ENCODE results near the gene SREBF1. TPM values are rescaled to one million over a fixed set of nuclear protein-coding genes. Genes with fewer than 3 reads are reported as not detected.

SREBF1 gene
- total RNA-seq, 1 donor from 2014 or later = 86.9 TPM

GRCh38 chr17:17845046-17845775 is 8.4 kb upstream of the SREBF1 start:
- H3K27me3 Mint-ChIP-seq (ENCODE audit: unreplicated experiment) = no peaks in the 10 kb centered on the region
- no peaks in the 10 kb centered on the region for H3K9me3 Mint-ChIP-seq (ENCODE audit: unreplicated experiment)
- peaks cover 38% of the 10 kb centered on the region for H3K4me1 Mint-ChIP-seq (ENCODE audit: unreplicated experiment)
- TF ChIP-seq CTCF (IDR thresholded peaks at IDR 0.05) = no peak
- H3K36me3 Mint-ChIP-seq (ENCODE audit: unreplicated experiment) = peaks cover 8% of the 10 kb centered on the region
- no peak for DNase-seq (ENCODE audit: extremely low spot score, unreplicated experiment)
- no peak overlapping the region for H3K4me3 Mint-ChIP-seq (ENCODE audit: unreplicated experiment)
- no peak overlapping the region for H3K27ac Mint-ChIP-seq (ENCODE audit: unreplicated experiment)

GRCh38 chr17:17844500-17844899 is 7.7 kb upstream of the SREBF1 start:
- H3K27me3 Mint-ChIP-seq (ENCODE audit: unreplicated experiment) = no peaks in the 10 kb centered on the region
- no peak for DNase-seq (ENCODE audit: extremely low spot score, unreplicated experiment)
- no peak overlapping the region for H3K27ac Mint-ChIP-seq (ENCODE audit: unreplicated experiment)
- H3K36me3 Mint-ChIP-seq (ENCODE audit: unreplicated experiment) = peaks cover 7% of the 10 kb centered on the region
- peaks cover 35% of the 10 kb centered on the region for H3K4me1 Mint-ChIP-seq (ENCODE audit: unreplicated experiment)
- H3K9me3 Mint-ChIP-seq (ENCODE audit: unreplicated experiment) = no peaks in the 10 kb centered on the region
- no peak overlapping the region for H3K4me3 Mint-ChIP-seq (ENCODE audit: unreplicated experiment)
- no peak for TF ChIP-seq CTCF (IDR thresholded peaks at IDR 0.05)

- H3K36me3 Mint-ChIP-seq (ENCODE audit: unreplicated experiment) = peaks cover 7% of the 10 kb centered on the region
- H3K4me3 Mint-ChIP-seq (ENCODE audit: unreplicated experiment) = no peak overlapping the region
- H3K27ac Mint-ChIP-seq (ENCODE audit: unreplicated experiment) = no peak overlapping the region
- no peak for DNase-seq (ENCODE audit: extremely low spot score, unreplicated experiment)
- H3K9me3 Mint-ChIP-seq (ENCODE audit: unreplicated experiment) = no peaks in the 10 kb centered on the region
- no peak for TF ChIP-seq CTCF (IDR thresholded peaks at IDR 0.05)
- H3K4me1 Mint-ChIP-seq (ENCODE audit: unreplicated experiment) = peaks cover 35% of the 10 kb centered on the region
- no peaks in the 10 kb centered on the region for H3K27me3 Mint-ChIP-seq (ENCODE audit: unreplicated experiment)
These were observed 7.3 kb upstream of the SREBF1 start for GRCh38 chr17:17844079-17844478.

GRCh38 chr17:17843096-17843495 is 6.3 kb upstream of the SREBF1 start:
- H3K27me3 Mint-ChIP-seq (ENCODE audit: unreplicated experiment) = no peaks in the 10 kb centered on the region
- DNase-seq (ENCODE audit: extremely low spot score, unreplicated experiment) = no peak
- H3K27ac Mint-ChIP-seq (ENCODE audit: unreplicated experiment) = no peak overlapping the region
- H3K9me3 Mint-ChIP-seq (ENCODE audit: unreplicated experiment) = no peaks in the 10 kb centered on the region
- H3K4me1 Mint-ChIP-seq (ENCODE audit: unreplicated experiment) = peaks cover 35% of the 10 kb centered on the region
- no peak for TF ChIP-seq CTCF (IDR thresholded peaks at IDR 0.05)
- no peak overlapping the region for H3K4me3 Mint-ChIP-seq (ENCODE audit: unreplicated experiment)
- peaks cover 7% of the 10 kb centered on the region for H3K36me3 Mint-ChIP-seq (ENCODE audit: unreplicated experiment)

- H3K27me3 Mint-ChIP-seq (ENCODE audit: unreplicated experiment) = no peaks in the 10 kb centered on the region
- no peak for TF ChIP-seq CTCF (IDR thresholded peaks at IDR 0.05)
- no peak for DNase-seq (ENCODE audit: extremely low spot score, unreplicated experiment)
- no peak overlapping the region for H3K4me3 Mint-ChIP-seq (ENCODE audit: unreplicated experiment)
- H3K9me3 Mint-ChIP-seq (ENCODE audit: unreplicated experiment) = no peaks in the 10 kb centered on the region
- peaks cover 40% of the 10 kb centered on the region for H3K4me1 Mint-ChIP-seq (ENCODE audit: unreplicated experiment)
- peak overlapping the region; percentile 52 for H3K27ac Mint-ChIP-seq (ENCODE audit: unreplicated experiment)
- H3K36me3 Mint-ChIP-seq (ENCODE audit: unreplicated experiment) = peaks cover 4% of the 10 kb centered on the region
These were observed 5.5 kb upstream of the SREBF1 start for GRCh38 chr17:17842111-17842876.

Data from osteocyte (in vitro differentiated cells).